IPS-20b (cell line): ENCODE measurements around the gene SLC35F3.
A peak's percentile ranks its signal among the peaks of the same experiment; 100 is the strongest.
"Not testable (repeated sequence)": the region's sequence is repeated elsewhere in the genome, so short reads cannot be mapped to it uniquely, and the experiment has no call there.

Experiments
- H3K27ac ChIP-seq: one replicate; pipeline ENCODE4 v1.5.1; 2013; ENCODE audit warnings: low read length
- H3K27me3 ChIP-seq: 2 replicates; pipeline ENCODE4 v1.6.1; 2013; ENCODE audit warnings: mild to moderate bottlenecking, low read length, inconsistent platforms; ENCODE audit not compliant: insufficient read depth
- H3K36me3 ChIP-seq: 2 replicates; pipeline ENCODE4 v1.6.1; 2013; ENCODE audit warnings: low read depth, mild to moderate bottlenecking, inconsistent platforms, low read length, moderate library complexity; ENCODE audit not compliant: insufficient read depth
- H3K4me1 ChIP-seq: 2 replicates; pipeline ENCODE4 v1.6.1; 2013; ENCODE audit warnings: mild to moderate bottlenecking, control low read depth, inconsistent platforms, low read length, moderate library complexity; ENCODE audit not compliant: insufficient read depth
- H3K4me3 ChIP-seq: 2 replicates; pipeline ENCODE4 v1.5.1; 2013; ENCODE audit warnings: mild to moderate bottlenecking, low read length, inconsistent platforms
- H3K9ac ChIP-seq: 2 replicates; pipeline ENCODE4 v1.6.1; 2013; ENCODE audit warnings: low read depth, mild to moderate bottlenecking, inconsistent platforms, low read length, moderate library complexity
- H3K9me3 ChIP-seq: 2 replicates; pipeline ENCODE4 v1.6.1; 2013; ENCODE audit warnings: mild to moderate bottlenecking, low read depth, low read length, inconsistent platforms; ENCODE audit not compliant: insufficient read depth

The SLC35F3 gene

DNA sequence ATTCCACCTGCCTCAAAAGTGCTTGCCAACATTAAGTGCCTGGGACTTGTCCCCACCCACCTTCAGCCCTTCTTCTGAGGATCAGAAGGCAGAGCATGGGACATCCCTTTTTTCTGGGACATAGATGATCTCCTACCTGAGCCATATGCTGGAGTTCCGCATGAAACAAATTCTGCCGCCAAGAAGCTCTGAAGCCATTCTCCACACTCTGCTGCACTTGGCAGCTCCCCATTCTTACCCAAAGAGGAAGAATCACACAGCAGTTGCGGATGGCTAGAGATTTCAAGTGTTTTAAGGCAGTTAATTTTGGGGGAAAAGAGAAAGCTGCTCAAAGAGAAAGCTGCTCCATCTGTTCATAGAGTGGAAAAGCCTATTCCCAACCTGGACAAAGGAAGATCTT is 271.5 kb downstream of the SLC35F3 start:
- 0 out of 2 replicates have a peak, but pooled peaks cover 5% of the 10 kb centered on the region for H3K9me3 ChIP-seq
- H3K36me3 ChIP-seq, result no peaks in the 10 kb centered on the region
- H3K27me3 ChIP-seq, result no peaks in the 10 kb centered on the region
- H3K4me3 ChIP-seq, result no peak overlapping the region
- H3K27ac ChIP-seq, result no peak overlapping the region
- H3K9ac ChIP-seq, result no peak overlapping the region
- no peaks in the 10 kb centered on the region for H3K4me1 ChIP-seq

DNA sequence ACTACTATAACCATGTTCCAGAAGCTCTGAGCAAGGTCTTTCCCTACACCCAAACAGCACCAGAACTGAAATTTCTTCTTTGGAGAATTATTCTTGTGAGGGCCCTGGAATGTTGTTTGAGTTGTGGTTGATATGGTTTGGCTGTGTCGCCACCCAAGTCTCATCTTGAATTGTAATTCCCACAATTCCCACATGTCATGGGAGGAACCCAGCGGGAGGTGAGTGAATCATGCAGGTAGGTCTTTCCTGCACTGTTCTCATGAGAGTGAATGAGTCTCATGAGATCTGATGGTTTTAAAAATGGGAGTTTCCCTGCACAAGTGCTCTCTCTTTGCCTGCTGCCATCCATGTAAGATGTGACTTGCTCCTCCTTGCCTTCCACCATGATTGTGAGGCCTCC is 272.4 kb downstream of the SLC35F3 start:
- not testable (repeated sequence) for H3K4me1 ChIP-seq, H3K4me3 ChIP-seq, H3K9ac ChIP-seq, H3K36me3 ChIP-seq, H3K27ac ChIP-seq, H3K9me3 ChIP-seq, H3K27me3 ChIP-seq

DNA sequence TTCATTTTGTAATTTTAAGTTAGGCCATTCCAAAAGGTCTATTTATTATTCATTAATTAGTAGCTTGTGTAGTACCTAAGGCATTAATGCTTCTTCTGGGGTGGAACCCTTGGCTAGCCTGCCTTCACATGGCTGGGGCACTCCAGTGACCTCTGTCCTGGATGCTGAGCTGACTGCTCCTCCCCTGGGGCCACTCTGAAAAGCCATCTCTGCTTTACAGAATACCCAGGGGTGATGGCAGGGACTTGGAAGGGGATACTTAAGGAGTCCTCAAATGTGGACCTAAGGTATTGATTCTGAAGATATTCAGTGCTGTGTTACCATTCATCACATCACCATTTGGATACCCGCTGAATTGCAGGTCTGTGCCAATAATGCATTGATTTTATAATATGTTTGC is 281.0 kb downstream of the SLC35F3 start:
- no peak overlapping the region for H3K27ac ChIP-seq
- no peak overlapping the region for H3K9ac ChIP-seq
- no peaks in the 10 kb centered on the region for H3K4me1 ChIP-seq
- no peaks in the 10 kb centered on the region for H3K36me3 ChIP-seq
- no peak overlapping the region for H3K4me3 ChIP-seq
- H3K27me3 ChIP-seq, result no peaks in the 10 kb centered on the region
- no peaks in the 10 kb centered on the region for H3K9me3 ChIP-seq

DNA sequence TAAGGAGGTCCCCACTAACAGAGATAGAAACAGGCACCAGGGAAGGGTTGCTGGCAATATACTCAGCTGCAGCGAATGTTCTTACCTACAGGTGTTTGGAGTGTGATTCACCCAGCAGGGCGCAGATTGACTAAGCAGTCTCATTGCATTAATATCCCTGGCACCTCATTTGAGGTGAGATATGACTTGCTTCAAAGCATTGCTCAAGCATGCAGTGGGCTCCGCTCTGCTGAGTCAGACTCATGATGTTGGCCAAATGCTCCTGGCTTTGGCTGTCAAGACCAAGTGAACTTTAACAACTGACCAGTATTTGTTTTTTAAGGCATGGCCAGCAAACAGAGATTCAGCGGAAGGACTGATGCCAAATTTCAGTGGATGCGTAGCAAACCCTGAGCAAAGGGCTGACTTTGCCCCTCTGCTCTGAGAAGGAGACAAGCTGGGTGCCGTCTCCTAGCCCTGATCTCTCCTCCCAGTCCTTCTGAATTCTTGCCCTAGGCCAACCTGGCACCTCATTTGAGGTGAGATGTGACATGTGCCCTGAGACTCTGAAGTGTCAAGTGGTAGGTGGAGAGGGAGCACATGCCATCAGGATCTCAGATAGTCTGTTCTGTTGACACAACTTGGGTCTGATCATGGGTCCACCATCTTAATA is 281.7 kb downstream of the SLC35F3 start:
- Histone ChIP-seq H3K27me3 (no peaks in the 10 kb centered on the region), H3K4me3 (no peak overlapping the region), H3K9me3 (no peaks in the 10 kb centered on the region), H3K36me3 (no peaks in the 10 kb centered on the region), H3K27ac (no peak overlapping the region), H3K4me1 (no peaks in the 10 kb centered on the region), H3K9ac (no peak overlapping the region)

DNA sequence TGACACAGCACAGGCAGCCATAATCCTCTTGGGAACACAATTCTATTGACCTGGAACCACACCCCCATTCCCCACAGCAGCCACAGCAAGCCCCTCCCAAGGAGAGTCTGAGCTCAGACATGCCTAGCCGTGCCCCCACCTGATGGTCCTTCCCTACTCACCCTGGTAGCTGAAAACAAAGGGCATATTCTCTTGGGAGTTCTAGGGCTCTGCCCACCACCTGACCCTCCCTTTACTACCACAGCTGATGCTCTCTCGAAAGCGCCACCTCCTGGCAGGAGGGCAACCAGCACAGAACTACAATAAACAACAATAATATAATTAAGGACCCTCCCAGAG is 283.9 kb downstream of the SLC35F3 start:
- Histone ChIP-seq H3K9me3 (no peaks in the 10 kb centered on the region), H3K36me3 (no peaks in the 10 kb centered on the region), H3K27ac (peak overlapping the region; percentile 23), H3K4me1 (no peaks in the 10 kb centered on the region), H3K9ac (peak overlapping the region; percentile 20; the same call in 1 of the 2 replicates), H3K4me3 (no peak overlapping the region), H3K27me3 (no peaks in the 10 kb centered on the region)

DNA sequence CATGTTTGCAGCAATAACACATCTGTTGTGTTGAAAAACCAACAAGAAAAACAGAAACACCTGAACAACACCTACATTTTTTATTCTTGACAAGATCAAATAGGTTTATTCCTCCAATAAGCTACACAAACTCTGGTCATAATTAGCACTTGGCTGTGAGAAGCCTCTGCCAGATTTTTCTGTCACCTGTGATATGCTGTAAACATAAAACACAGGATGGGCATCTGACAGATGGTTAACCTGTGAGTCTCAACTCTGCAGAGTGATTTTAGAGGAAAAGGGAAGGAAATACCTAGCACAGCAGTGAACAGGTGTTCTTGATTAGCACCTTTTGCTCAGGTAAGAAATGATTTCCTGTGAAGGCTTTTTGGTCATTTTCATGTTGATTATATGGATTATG is 293.4 kb downstream of the SLC35F3 start:
- no peak overlapping the region for H3K4me3 ChIP-seq
- no peaks in the 10 kb centered on the region for H3K27me3 ChIP-seq
- no peaks in the 10 kb centered on the region for H3K4me1 ChIP-seq
- H3K36me3 ChIP-seq, result no peaks in the 10 kb centered on the region
- H3K9ac ChIP-seq, result no peak overlapping the region
- H3K9me3 ChIP-seq, result no peaks in the 10 kb centered on the region
- H3K27ac ChIP-seq, result no peak overlapping the region

DNA sequence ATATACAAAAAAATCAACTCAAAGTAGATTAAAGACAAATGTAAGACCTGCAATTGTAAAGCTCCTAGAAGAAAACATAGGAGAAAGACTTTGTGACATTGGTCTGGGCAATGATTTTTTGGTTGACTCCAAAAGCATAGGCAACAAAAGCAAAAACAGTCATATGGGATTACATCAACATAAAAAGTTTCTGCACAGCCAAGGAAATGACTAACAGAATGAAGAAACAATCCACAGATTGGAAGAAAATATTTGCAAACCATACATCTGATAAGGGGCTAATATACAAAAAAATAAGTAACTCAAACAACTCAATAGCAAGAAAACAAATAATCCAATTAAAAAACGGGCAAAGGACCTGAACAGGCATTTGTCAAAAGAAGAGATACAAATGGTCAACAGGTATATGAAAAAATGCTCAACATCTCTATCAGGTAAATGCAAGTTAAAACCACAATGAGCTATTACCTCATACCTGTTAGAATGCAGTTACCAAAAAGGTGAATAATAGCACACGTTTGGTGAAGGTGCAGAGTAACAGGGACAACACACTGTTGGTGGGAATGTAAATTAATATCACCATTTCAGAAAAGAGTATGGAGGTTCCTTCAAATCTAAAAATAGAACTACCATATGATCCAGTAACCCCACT is 295.1 kb downstream of the SLC35F3 start:
- no peak overlapping the region for H3K27ac ChIP-seq
- no peaks in the 10 kb centered on the region for H3K36me3 ChIP-seq
- H3K9ac ChIP-seq, result no peak overlapping the region
- no peaks in the 10 kb centered on the region for H3K27me3 ChIP-seq
- H3K4me1 ChIP-seq, result no peaks in the 10 kb centered on the region
- H3K4me3 ChIP-seq, result no peak overlapping the region
- H3K9me3 ChIP-seq, result no peaks in the 10 kb centered on the region

DNA sequence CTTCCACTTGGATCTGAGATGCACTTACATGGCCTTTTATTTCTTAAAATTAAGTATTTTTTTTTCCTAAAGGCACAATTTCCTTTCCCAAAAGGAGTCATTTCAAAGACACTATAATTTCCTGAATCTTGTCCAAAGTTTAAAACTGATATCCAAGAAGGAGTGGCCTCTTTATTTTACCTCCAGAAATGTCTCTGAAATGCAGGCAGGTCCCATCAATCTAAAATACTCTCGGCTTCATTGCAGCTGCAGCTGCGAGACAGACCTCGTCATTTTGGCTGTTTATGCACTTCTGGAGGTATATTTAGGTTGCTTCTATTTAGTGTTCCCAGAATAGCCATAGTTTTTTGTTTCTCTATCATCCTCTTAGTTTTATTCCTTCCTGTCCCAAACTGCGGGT is 296.1 kb downstream of the SLC35F3 start:
- Histone ChIP-seq H3K9me3 (no peaks in the 10 kb centered on the region), H3K27ac (no peak overlapping the region), H3K27me3 (no peaks in the 10 kb centered on the region), H3K4me3 (no peak overlapping the region), H3K36me3 (no peaks in the 10 kb centered on the region), H3K4me1 (no peaks in the 10 kb centered on the region), H3K9ac (no peak overlapping the region)

DNA sequence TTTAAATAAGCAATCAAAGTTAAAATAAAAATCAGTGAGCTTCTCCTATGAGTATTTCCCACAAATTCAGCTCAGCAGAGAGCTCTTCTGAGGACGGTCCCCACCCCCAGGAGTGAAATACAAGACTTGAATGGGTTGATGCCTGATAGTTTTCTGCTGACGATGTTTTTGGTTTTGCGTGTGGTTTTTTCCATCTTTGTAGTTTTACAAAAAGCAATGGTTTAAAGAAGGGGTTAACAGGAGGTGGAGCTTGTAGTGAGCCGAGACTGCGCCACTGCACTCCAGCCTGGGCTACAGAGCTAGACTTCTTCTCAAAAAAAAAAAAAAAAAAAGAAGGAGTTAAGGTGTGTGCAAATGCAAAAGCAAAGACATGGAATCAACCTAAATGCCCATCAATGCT is 297.1 kb downstream of the SLC35F3 start:
- H3K27ac ChIP-seq, result no peak overlapping the region
- no peaks in the 10 kb centered on the region for H3K4me1 ChIP-seq
- H3K4me3 ChIP-seq, result no peak overlapping the region
- H3K27me3 ChIP-seq, result no peaks in the 10 kb centered on the region
- H3K9me3 ChIP-seq, result no peaks in the 10 kb centered on the region
- no peaks in the 10 kb centered on the region for H3K36me3 ChIP-seq
- H3K9ac ChIP-seq, result no peak overlapping the region

DNA sequence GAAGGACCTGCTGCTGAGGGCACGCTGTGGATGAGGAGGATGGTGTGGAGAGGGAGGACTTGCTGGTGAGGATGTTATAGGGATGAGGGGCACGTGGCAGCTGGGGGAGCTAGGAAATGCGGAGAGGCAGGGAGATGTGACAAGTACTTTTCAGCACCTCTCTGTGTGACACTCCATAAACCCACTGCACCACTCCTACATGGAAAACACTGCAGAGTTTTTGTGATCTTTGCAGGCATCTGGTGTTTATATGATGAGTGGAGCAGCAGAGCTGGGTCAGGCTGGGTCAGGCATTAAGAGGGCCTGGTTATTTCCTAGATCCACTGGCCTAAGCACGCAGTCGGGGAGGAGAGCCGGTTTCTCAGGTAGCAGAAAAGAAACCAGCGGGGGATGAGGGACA is 301.5 kb downstream of the SLC35F3 start:
- Histone ChIP-seq H3K27ac (no peak overlapping the region), H3K9ac (no peak overlapping the region), H3K27me3 (no peaks in the 10 kb centered on the region; the same call in 1 of the 2 replicates)

DNA sequence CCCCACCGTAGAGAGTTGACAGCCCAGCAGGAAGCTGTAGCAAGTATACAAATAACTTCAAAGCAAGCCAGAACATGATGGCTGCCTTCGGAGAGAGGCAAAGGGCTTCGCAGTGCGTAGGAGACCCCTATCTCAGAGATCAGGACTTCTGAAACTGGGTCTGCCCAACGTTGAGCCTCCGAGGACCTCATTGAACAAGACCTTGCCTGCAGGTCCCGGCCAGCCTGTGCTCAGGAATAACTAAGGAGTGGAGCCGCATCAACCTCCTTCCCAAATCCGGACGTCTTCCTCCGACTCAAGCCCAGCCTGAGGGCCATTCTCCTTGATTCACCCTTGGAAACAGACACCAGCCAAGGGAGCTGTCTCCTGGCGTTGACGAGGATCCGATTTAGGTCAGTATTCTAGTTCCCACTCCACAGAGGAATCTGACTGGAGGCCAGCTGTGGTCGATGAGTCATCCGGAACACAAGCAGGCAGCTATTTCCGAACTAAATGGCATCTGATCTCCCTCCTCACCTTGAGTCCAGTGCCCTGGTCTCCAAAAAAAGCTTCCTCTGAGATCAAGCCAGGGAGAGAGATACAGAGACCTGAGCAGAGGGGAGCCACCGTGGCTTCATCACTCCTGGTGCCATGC is 302.3 kb downstream of the SLC35F3 start:
- Histone ChIP-seq H3K27ac (no peak overlapping the region), H3K4me1 (no peaks in the 10 kb centered on the region), H3K27me3 (no peaks in the 10 kb centered on the region; the same call in 1 of the 2 replicates), H3K9me3 (peaks cover 7% of the 10 kb centered on the region; the same call in 1 of the 2 replicates), H3K4me3 (no peak overlapping the region), H3K36me3 (no peaks in the 10 kb centered on the region), H3K9ac (no peak overlapping the region)

More for the DNA sequence above, 301.5 kb downstream of the SLC35F3 start:
- H3K36me3 ChIP-seq, result no peaks in the 10 kb centered on the region
- H3K9me3 ChIP-seq, result peaks cover 7% of the 10 kb centered on the region; the same call in 1 of the 2 replicates
- H3K4me3 ChIP-seq, result no peak overlapping the region
- H3K4me1 ChIP-seq, result no peaks in the 10 kb centered on the region

DNA sequence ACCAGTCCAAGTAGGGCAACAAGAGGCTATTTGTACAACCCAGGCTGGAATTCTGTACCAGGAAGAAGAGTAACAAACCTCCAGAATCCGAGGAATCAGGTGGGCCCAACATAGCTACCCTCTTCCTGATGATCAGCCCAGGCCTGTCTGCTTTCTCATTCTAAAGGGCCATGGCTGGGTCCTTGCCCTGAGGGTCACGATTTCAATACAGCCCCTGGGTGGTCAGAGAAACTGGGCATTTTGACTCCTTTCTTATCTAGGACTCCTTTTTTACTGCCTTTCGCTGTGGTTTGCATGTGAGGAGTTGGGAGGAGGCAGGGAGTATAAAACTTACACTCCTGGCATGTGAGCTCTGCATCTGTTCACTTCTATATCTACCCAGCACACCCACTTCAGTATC is 303.9 kb downstream of the SLC35F3 start:
- H3K9ac ChIP-seq, result no peak overlapping the region
- peaks cover 6% of the 10 kb centered on the region for H3K27me3 ChIP-seq
- peaks cover 7% of the 10 kb centered on the region; the same call in 1 of the 2 replicates for H3K9me3 ChIP-seq
- no peak overlapping the region for H3K27ac ChIP-seq
- no peaks in the 10 kb centered on the region for H3K36me3 ChIP-seq
- no peak overlapping the region for H3K4me3 ChIP-seq
- no peaks in the 10 kb centered on the region for H3K4me1 ChIP-seq
